Right atrium auricular region (tissue), 2 donors: Measurements from ENCODE around the gene CCL4. TPM values are rescaled to one million over a fixed set of nuclear protein-coding genes. Genes with fewer than 3 reads are reported as not detected.
"Not testable (repeated sequence)": the region's sequence is repeated elsewhere in the genome, so short reads cannot be mapped to it uniquely, and the experiment has no call there.

Source experiments
- DNase-seq: peaks from one replicate; pipeline ENCODE4 v3.0.0-alpha.2; 2019; ENCODE audit warnings: low spot score
- H3K27ac ChIP-seq, 2 donors: fragments of 200-600 bp; sonication (generic); 1 replicate in 1 of 2; 2 replicates in 1 of 2; pipeline ENCODE4 v1.5.1; 2016 to 2019
- H3K27me3 ChIP-seq, 2 donors: fragments of 200-600 bp; sonication (generic); one replicate each; pipeline versions ENCODE4 v1.5.1 to v1.6.0; 2017 to 2019
- H3K36me3 ChIP-seq: fragments of 200-600 bp; sonication (generic); one replicate; pipeline ENCODE4 v1.5.1; 2016
- H3K4me1 ChIP-seq, 2 donors: fragments of 200-600 bp; sonication (generic); one replicate each; pipeline versions ENCODE4 v1.5.1 to v1.6.0; 2017 to 2019
- H3K4me3 ChIP-seq, 2 donors: fragments of 200-600 bp; sonication (generic); 1 replicate in 1 of 2; 2 replicates in 1 of 2; pipeline ENCODE4 v1.5.1; 2017 to 2019; ENCODE audit warnings: mild to moderate bottlenecking in 1 of 2, moderate library complexity in 1 of 2
- H3K9me3 ChIP-seq, 2 donors: fragments of 200-600 bp; sonication (generic); one replicate each; pipeline ENCODE4 v1.5.1; 2019
- CTCF ChIP-seq, 2 donors: fragments of 200-600 bp; sonication (generic); IDR thresholded peaks; one replicate each; pipeline ENCODE4 v1.5.1; 2019; ENCODE audit warnings: antibody characterized with exemption in 2 of 2
- total RNA-seq, 2 donors: library from RNA; depleted of rRNA; stranded (reverse); fragments of >200 nt; gene quantifications; one replicate each; pipeline ENCODE4 v1.1.0, GENCODE V29; 2016

CCL4 gene
- total RNA-seq, 2 donors from 2014 or later: 1.7 to 2.8 TPM

- no peaks in the 10 kb centered on the region for H3K9me3 ChIP-seq
- DNase-seq: no peak
- H3K27me3 ChIP-seq: no peaks in the 10 kb centered on the region
- no peak overlapping the region for H3K27ac ChIP-seq
- H3K4me1 ChIP-seq: no peaks in the 10 kb centered on the region
- H3K4me3 ChIP-seq: no peak overlapping the region
- H3K36me3 ChIP-seq: no peaks in the 10 kb centered on the region
- TF ChIP-seq CTCF (IDR thresholded peaks at IDR 0.05): no peak
Measured at GRCh38 chr17:36092230-36092629, 11.4 kb upstream of the CCL4 start.

GRCh38 chr17:36092715-36093114 is 10.9 kb upstream of the CCL4 start:
- not testable (repeated sequence) for H3K27ac ChIP-seq, H3K9me3 ChIP-seq, H3K36me3 ChIP-seq, H3K4me3 ChIP-seq, H3K27me3 ChIP-seq, DNase-seq, H3K4me1 ChIP-seq

GRCh38 chr17:36094232-36094631 is 9.4 kb upstream of the CCL4 start:
- Histone ChIP-seq H3K4me1 (no peaks in the 10 kb centered on the region), H3K27ac (no peak overlapping the region), H3K36me3 (no peaks in the 10 kb centered on the region), H3K9me3 (no peaks in the 10 kb centered on the region), H3K27me3 (no peaks in the 10 kb centered on the region), H3K4me3 (no peak overlapping the region)
- TF ChIP-seq CTCF (IDR thresholded peaks at IDR 0.05): no peak
- DNase-seq: no peak

- H3K27me3 ChIP-seq: no peaks in the 10 kb centered on the region
- TF ChIP-seq CTCF (IDR thresholded peaks at IDR 0.05): no peak
- no peaks in the 10 kb centered on the region for H3K4me1 ChIP-seq
- H3K27ac ChIP-seq: no peak overlapping the region
- no peaks in the 10 kb centered on the region for H3K36me3 ChIP-seq
- no peak for DNase-seq
- no peak overlapping the region for H3K4me3 ChIP-seq
- H3K9me3 ChIP-seq: no peaks in the 10 kb centered on the region
Measured at GRCh38 chr17:36094746-36095145, 8.9 kb upstream of the CCL4 start.

GRCh38 chr17:36095992-36096391 is 7.6 kb upstream of the CCL4 start:
- H3K36me3 ChIP-seq: no peaks in the 10 kb centered on the region
- no peaks in the 10 kb centered on the region for H3K4me1 ChIP-seq
- H3K4me3 ChIP-seq: no peak overlapping the region
- DNase-seq: no peak
- H3K9me3 ChIP-seq: no peaks in the 10 kb centered on the region
- no peak for TF ChIP-seq CTCF (IDR thresholded peaks at IDR 0.05)
- H3K27ac ChIP-seq: no peak overlapping the region
- no peaks in the 10 kb centered on the region for H3K27me3 ChIP-seq

GRCh38 chr17:36099004-36099403 is 4.6 kb upstream of the CCL4 start:
- not testable (repeated sequence) for DNase-seq, H3K9me3 ChIP-seq

GRCh38 chr17:36104246-36104645 is 619 bp downstream of the CCL4 start:
- not testable (repeated sequence) for H3K4me1 ChIP-seq, H3K9me3 ChIP-seq

More at GRCh38 chr17:36099004-36099403, 4.6 kb upstream of the CCL4 start:
- H3K36me3 ChIP-seq, H3K27ac ChIP-seq, H3K27me3 ChIP-seq, H3K4me1 ChIP-seq, H3K4me3 ChIP-seq: not testable (repeated sequence)

More at GRCh38 chr17:36104246-36104645, 619 bp downstream of the CCL4 start:
- H3K36me3 ChIP-seq, DNase-seq, H3K4me3 ChIP-seq, H3K27me3 ChIP-seq, H3K27ac ChIP-seq: not testable (repeated sequence)
